Aortic smooth muscle cell (primary cell): ENCODE measurements around the gene NDST1. TPM values are rescaled to one million over a fixed set of nuclear protein-coding genes. Genes with fewer than 3 reads are reported as not detected.

Experiments
- total RNA-seq: library from RNA; depleted of rRNA; stranded (reverse); fragments of >200 nt; gene quantifications from 2 replicates; pipeline ENCODE4 v1.2.3, GENCODE V29; 2014

Gene NDST1
- 22.5 and 23.3 TPM in 2 replicates for total RNA-seq

GRCh38 chr5:150507474-150508276, at the start of gene NDST1:
NDST1 (plus strand) TSS chr5:150508131; CDS start chr5:150521255, 13,124 bp downstream.

Other genes starting within 250 kb of the NDST1 start
- under 0.01 and 0.12 TPM in 2 replicates for gene CAMK2A, start 218.4 kb upstream of the NDST1 start, total RNA-seq
- 0.13 and 0.19 TPM in 2 replicates for gene ARSI, start 205.2 kb upstream of the NDST1 start, total RNA-seq
- gene TCOF1, start 150.4 kb upstream of the NDST1 start, total RNA-seq: 6.5 and 8.7 TPM in 2 replicates
- 1.5 and 1.6 TPM in 2 replicates for gene CD74, start 95.2 kb upstream of the NDST1 start, total RNA-seq
- 2,788 and 3,841 TPM in 2 replicates for gene RPS14, start 58.4 kb upstream of the NDST1 start, total RNA-seq
- 12.4 and 17.6 TPM in 2 replicates for gene SYNPO, start 132.5 kb downstream of the NDST1 start, total RNA-seq
- gene MYOZ3, start 153.1 kb downstream of the NDST1 start, total RNA-seq: 0.37 and 0.40 TPM in 2 replicates
- 17.7 and 21.3 TPM in 2 replicates for gene RBM22, start 192.9 kb downstream of the NDST1 start, total RNA-seq